GM18951 (cell line): ENCODE results near the gene EYA2.

ENCODE experiments used
- POLR2A ChIP-seq: IDR thresholded peaks from 4 replicates; pipeline ENCODE4 v1.6.1; 2011; ENCODE audit warnings: mild to moderate bottlenecking; ENCODE audit not compliant: insufficient read length, insufficient read depth; ENCODE audit errors: extremely low read depth
- in situ Hi-C: fragments of 300-500 bp; cut with MboI; formaldehyde crosslinking; loops from one replicate; pipeline ENCODE4 v1.12.0; 2022; ENCODE audit warnings: low sequenced_read_pairs, mixed read lengths, inconsistent platforms; ENCODE audit not compliant: unreplicated experiment

EYA2 gene

DNA sequence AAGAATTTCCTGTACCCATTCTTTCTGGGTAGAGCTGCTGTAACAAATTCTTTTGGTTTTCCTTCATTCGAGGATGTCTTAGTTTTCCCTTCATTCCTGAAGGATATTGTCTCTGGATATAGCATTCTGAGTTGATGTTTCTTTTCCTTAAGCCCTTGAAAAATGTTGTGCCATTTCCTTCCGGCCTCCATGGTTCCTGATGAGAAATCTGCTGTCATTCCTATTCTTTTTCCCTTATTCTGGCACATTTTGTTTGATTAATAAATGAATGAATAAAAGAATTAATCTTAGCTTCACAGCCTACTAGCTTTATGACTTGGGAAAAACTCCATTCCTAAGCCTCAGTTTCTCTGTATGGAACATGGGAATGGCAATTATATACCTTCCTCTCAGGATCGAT, 173.1 kb downstream of the EYA2 start:
- in situ Hi-C loops = no loop called here
- no peak for TF ChIP-seq POLR2A

DNA sequence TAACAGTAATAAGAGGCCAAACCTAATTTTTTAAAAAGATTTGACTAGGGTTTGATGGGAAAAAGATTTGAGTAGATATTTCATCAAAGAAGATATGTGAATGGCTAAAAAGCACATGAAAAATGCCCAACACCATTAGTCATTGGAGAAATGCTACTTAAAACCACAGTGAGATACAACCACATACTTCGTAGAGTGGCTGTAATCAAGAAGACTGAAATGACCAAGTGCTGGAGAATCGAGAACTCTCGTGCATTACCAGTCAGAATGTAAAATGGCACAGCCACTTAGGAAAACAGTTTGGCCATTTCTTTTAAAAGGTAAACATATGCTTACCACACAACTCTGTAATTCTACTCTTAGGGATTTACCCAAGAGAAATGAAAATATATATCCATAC, 175.5 kb downstream of the EYA2 start:
- TF ChIP-seq POLR2A = no peak
- in situ Hi-C loops = no loop called here

DNA sequence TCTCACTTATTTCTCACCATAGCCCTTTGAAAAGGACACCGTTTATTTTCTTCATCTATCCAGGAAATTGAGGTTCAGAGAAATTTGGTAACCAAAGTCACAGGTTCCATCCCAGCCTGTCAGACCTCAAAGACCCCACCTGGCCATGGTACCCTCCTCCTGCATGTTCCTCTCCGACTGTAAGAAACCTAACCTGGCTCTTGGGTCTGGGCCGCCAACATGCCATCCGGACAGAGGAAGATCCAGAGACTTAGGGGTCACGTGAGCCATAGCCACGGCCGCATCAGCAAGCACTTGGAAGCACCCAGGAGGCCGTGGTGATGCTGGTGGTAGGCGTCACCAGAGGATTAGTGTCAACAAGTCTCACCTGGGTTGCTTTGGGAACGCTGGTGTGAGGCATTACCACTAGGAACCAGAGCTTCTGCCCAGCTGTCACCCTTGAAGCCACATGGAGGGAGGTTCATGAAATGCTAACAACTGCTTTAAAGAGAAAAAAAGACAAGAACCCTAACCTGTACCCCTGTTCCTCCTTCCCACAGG, 177.1 kb downstream of the EYA2 start:
- no peak for TF ChIP-seq POLR2A
- in situ Hi-C loops = no loop called here

DNA sequence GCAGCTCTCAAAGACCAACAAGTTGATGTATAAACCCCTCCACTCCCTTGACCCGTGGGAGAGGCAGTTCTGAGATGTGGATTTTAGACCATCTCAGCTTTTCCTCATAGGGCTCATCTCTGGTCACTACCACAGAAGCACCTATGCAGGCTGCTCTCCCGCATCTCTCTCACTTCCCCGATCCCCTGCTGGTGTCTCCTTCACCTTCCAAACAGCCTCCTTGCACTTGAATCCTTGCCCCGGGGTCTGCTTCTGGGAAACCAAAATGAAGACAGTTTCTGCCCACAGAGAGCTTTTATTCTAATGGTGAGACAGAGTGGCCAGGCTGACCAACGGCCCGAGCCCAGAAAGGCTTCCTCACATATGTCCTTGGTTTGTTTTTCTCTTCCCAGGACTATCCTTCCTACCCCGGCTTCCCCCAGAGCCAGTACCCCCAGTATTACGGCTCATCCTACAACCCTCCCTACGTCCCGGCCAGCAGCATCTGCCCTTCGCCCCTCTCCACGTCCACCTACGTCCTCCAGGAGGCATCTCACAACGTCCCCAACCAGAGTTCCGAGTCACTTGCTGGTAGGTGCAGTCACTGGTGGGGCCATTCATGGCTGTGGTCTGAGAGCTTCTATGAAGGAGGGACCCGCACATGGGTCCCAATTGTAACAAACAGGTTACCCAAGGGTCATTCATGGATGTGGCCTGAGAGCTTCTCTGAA, 179.3 kb downstream of the EYA2 start:
- in situ Hi-C loops = no loop called here
- no peak for TF ChIP-seq POLR2A

DNA sequence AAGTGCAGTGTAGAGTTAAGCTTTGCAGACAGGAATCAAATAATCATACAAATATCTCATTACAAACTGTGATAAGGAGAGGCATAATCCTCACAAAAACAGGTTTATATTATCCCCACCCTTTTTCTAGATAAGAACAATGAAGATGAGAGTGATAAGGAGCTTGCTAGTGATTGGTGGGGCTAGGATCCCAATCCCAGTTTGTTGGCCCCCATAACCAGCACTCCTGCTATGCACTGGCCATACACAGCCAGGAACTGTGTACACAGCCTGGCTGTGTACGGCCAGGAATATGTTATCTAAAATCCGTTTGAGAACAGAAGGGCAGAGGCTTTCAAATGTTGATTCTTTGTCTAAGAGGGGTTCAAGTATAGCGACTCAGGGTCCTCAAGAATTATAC, 180.6 kb downstream of the EYA2 start:
- in situ Hi-C loops = no loop called here
- TF ChIP-seq POLR2A = no peak

DNA sequence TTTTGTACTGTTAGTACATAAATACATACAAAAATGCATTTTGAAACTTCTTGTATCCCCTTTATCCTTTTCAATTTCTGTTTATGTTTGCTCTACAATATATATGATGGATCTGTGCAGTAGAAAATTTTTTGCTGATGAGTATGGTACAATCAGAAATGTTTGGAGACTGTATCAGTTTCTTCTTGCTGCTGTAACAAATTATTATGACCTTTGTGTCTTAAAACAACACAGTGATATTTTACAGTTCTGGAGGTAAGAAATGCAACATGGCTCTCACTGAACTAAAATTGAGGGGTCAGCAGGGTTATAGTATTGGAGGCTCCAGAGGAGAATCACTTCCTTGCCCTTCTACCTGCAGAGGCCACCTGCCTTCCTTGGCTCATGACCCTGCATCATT, 184.4 kb downstream of the EYA2 start:
- no peak for TF ChIP-seq POLR2A
- in situ Hi-C loops = no loop called here

DNA sequence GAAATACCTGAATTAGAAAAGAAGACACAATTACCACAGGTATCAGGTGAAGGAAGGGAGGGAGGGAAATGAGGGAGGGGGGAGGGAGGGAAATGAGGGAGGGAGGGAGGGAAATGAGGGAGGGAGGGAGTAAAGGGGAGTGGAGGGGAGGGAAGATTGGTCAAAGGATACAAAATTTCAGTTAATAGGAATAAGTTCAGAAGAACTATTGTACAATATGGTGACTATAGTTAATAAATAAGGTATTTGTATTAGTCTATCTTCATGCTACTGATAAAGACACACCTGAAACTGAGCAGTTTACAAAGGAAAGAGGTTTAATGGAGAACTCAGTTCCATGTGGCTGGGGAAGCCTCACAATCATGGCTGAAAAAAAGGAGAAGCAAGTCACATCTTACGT, 185.7 kb downstream of the EYA2 start:
- in situ Hi-C loops = no loop called here
- no peak for TF ChIP-seq POLR2A

DNA sequence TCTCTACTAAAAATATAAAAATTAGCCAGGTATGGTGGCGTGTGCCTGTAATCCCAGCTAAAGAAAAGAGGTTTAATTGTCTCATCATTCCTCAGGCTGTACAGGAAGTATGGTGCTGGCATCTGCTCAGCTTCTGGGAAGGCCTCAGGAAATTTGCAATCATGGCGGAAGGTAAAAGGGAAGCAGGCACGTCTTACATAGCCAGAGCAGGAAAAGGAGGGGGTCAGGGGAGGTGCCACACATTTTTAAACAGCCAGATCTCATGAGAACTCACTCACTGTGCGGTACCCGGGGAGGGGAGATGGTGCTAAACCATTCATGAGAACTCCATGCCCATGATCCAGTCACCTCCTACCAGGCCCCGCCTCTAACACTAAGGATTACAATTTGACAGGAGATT, 191.7 kb downstream of the EYA2 start:
- TF ChIP-seq POLR2A = no peak
- in situ Hi-C loops = no loop called here

DNA sequence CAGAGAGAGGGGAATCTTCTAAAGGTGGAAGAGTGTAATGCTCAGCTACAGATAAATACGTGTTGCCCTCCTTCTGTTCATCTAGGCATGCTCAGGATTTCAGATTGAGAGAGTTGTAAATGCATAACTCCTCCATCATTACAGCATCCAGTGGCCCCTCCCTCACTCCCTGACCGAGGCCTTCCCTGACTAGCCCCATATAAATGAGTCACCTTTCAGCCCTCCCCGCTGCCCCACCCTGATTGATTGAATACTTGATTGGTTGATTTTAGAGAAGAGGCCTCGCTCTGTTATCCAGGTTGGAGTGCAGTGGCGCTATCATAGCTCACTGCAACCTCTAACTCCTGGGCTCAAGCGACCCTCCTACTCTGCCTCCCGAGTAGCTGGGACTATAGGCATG, 193.7 kb downstream of the EYA2 start:
- in situ Hi-C loops = no loop called here
- TF ChIP-seq POLR2A = no peak

DNA sequence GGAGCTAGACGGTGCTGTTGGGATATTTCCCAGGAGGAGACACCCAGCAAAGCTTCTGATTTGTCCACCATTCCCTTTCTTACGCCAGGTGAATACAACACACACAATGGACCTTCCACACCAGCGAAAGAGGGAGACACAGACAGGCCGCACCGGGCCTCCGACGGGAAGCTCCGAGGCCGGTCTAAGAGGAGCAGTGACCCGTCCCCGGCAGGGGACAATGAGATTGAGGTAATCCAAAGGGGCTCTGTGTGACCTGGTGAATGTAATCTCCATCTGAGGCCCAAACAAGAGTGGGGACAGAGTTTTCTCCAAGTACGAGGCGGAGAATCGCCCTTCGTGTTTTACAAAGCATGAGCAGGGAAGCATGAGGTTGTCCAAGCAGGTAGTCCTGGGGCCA, 194.5 kb downstream of the EYA2 start:
- TF ChIP-seq POLR2A = no peak
- in situ Hi-C loops = no loop called here

DNA sequence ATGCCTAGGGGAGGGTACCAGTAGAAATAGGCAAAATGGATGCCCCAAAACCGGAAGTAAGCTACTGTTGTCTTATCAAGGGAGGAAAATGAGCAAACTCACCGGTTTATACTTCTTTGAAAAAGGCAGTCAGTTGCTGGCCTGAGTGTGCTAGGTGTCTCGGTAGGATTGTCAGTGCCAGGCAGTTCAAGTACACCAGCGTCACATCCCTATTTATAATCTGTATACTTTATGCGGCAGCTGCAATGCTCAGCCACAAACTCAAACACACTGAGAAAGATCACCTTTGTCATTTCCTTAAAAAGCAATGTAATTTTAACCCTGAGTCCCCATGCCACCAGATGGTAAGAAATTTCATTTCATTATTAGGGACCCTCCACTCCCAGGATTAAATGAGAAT, 196.2 kb downstream of the EYA2 start:
- in situ Hi-C loops = no loop called here

DNA sequence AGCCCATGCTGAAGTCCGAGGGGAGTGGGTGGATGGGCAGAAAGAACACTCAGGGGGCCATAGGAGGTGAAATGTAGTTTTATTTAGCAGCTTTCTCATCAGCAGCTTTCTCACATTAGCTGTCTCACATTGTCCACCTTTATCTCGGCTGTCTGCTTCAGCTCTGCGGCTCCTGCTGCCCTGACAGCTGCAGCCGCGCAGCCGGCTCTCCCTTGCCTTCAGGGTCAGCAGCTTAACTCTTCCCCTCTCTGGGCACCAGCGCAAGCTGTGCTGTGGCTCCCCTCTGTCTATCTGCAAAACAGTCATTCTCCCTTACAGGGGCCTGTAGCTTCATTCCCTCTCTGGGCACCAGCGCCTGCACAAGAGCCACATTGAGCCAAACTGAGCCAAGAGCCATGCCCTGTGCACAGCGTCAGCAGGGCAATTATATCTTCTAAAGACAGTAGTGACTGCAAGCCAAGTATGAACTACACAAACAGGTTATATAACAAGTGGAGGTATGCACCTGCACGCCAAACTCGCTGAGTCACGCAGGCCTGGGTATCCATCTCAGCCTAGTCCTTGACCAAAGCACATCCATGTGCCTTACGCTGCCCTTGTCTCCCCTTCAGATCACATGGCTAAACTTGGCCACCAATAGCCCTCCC, 198.8 kb downstream of the EYA2 start:
- no peak for TF ChIP-seq POLR2A
- in situ Hi-C loops = no loop called here

More for the DNA sequence above, 196.2 kb downstream of the EYA2 start:
- no peak for TF ChIP-seq POLR2A

DNA sequence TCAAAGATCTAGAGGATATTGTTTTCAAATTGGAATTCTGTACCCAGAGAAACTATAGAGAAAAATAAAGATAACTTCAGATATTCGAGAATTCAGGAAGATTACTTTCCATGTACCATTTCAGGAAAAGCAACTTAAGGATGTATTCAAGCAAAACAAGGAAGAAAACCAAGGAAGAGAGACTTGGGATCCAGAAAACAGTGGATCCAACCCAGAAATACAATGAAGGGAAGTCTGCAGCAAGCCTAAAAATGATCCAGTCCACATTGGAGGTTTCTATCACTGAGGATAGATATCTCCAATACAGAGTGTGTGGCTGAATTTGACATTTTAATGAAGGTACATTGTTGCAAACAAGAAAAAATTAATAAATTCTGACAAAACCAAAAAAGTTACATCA, 201.0 kb downstream of the EYA2 start:
- in situ Hi-C loops = no loop called here
- TF ChIP-seq POLR2A = no peak
